GM12878 (cell line): ENCODE results near the gene NPEPPS.
"Not testable (repeated sequence)": the region's sequence is repeated elsewhere in the genome, so short reads cannot be mapped to it uniquely, and the experiment has no call there.

Source experiments
- MYC ChIP-seq: IDR thresholded peaks from 2 replicates; pipeline ENCODE4 v1.6.1; 2011; ENCODE audit warnings: mild to moderate bottlenecking, low read length, moderate library complexity, inconsistent platforms; ENCODE audit not compliant: insufficient read depth, insufficient replicate concordance, insufficient read length, severe bottlenecking
- POLR2A ChIP-seq: IDR thresholded peaks from 2 replicates; pipeline ENCODE4 v1.6.1; 2011; ENCODE audit warnings: low read depth, mild to moderate bottlenecking, low read length
- RB1 ChIP-seq: fragments of 450-650 bp; formaldehyde crosslinking; IDR thresholded peaks from 2 replicates; pipeline ENCODE4 v1.6.1; 2017; ENCODE audit warnings: mild to moderate bottlenecking, borderline replicate concordance
- SIN3A ChIP-seq: IDR thresholded peaks from 2 replicates; pipeline ENCODE4 v1.6.1; 2012; ENCODE audit warnings: low read depth, low read length, improper control_type of control experiment
- SREBF1 ChIP-seq: IDR thresholded peaks from 2 replicates; pipeline ENCODE4 v1.6.1; 2012; ENCODE audit warnings: mild to moderate bottlenecking, low read length
- TARDBP ChIP-seq: IDR thresholded peaks from 2 replicates; pipeline ENCODE4 v1.6.1; 2016; ENCODE audit warnings: borderline replicate concordance
- YY1 ChIP-seq: IDR thresholded peaks from 2 replicates; pipeline ENCODE4 v1.6.1; 2011; ENCODE audit warnings: low read depth, mild to moderate bottlenecking, low read length
- TF ChIP-seq, protein P1 (sequence below): fragments of 450-650 bp; IDR thresholded peaks from 2 replicates; pipeline ENCODE4 v1.6.1; 2017; ENCODE audit warnings: mild to moderate bottlenecking, low read depth, inconsistent platforms; ENCODE audit not compliant: poor library complexity, severe bottlenecking
- TF ChIP-seq, protein P2 (sequence below), 3 experiments: IDR thresholded peaks in 2 of 3; conservative IDR thresholded peaks in 1 of 3; 2 replicates each; pipeline ENCODE4 v1.5.1; 2011; ENCODE audit warnings: low read depth in 3 of 3, low read length in 3 of 3, mild to moderate bottlenecking in 3 of 3, control low read depth in 2 of 3, moderate library complexity in 2 of 3, inconsistent platforms in 1 of 3, mixed read lengths in 1 of 3; ENCODE audit not compliant: control insufficient read depth in 2 of 3, insufficient read depth in 1 of 3; ENCODE audit errors: extremely low read depth in 1 of 3
- TF ChIP-seq, protein P3 (sequence below): fragments of 450-650 bp; IDR thresholded peaks from 2 replicates; pipeline ENCODE4 v1.6.1; 2016; ENCODE audit warnings: mild to moderate bottlenecking
- TF ChIP-seq, protein P4 (sequence below): IDR thresholded peaks from 2 replicates; pipeline ENCODE4 v1.6.1; 2011; ENCODE audit warnings: borderline replicate concordance, low read depth, mild to moderate bottlenecking, moderate library complexity, mixed read lengths, low read length; ENCODE audit not compliant: insufficient read depth; ENCODE audit errors: extremely low read length

DNA sequence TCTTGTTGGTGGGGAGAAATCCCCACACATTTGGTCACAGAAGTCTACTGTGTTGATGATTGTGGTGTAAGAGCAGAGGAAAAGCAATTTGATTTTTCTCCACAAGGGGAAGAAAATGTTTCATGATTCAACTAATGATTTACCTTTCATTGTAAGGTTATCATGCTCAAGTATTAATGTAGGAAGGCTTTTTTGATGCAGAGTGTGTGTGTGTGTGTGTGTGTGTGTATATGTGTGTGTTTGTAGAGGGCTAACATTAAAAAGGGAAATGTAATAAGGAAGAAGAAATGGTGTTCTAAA, 31.4 kb downstream of the NPEPPS start:
- TF ChIP-seq YY1, SIN3A, MYC, RB1, POLR2A, SREBF1, TARDBP: not testable (repeated sequence)
- TF ChIP-seq, protein P1, sequence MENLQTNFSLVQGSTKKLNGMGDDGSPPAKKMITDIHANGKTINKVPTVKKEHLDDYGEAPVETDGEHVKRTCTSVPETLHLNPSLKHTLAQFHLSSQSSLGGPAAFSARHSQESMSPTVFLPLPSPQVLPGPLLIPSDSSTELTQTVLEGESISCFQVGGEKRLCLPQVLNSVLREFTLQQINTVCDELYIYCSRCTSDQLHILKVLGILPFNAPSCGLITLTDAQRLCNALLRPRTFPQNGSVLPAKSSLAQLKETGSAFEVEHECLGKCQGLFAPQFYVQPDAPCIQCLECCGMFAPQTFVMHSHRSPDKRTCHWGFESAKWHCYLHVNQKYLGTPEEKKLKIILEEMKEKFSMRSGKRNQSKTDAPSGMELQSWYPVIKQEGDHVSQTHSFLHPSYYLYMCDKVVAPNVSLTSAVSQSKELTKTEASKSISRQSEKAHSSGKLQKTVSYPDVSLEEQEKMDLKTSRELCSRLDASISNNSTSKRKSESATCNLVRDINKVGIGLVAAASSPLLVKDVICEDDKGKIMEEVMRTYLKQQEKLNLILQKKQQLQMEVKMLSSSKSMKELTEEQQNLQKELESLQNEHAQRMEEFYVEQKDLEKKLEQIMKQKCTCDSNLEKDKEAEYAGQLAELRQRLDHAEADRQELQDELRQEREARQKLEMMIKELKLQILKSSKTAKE: not testable (repeated sequence)
- TF ChIP-seq, protein P2, sequence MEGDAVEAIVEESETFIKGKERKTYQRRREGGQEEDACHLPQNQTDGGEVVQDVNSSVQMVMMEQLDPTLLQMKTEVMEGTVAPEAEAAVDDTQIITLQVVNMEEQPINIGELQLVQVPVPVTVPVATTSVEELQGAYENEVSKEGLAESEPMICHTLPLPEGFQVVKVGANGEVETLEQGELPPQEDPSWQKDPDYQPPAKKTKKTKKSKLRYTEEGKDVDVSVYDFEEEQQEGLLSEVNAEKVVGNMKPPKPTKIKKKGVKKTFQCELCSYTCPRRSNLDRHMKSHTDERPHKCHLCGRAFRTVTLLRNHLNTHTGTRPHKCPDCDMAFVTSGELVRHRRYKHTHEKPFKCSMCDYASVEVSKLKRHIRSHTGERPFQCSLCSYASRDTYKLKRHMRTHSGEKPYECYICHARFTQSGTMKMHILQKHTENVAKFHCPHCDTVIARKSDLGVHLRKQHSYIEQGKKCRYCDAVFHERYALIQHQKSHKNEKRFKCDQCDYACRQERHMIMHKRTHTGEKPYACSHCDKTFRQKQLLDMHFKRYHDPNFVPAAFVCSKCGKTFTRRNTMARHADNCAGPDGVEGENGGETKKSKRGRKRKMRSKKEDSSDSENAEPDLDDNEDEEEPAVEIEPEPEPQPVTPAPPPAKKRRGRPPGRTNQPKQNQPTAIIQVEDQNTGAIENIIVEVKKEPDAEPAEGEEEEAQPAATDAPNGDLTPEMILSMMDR (IDR thresholded peaks at IDR 0.05 in 2 of 3, conservative IDR thresholded peaks at IDR 0.05 in 1 of 3; ENCODE audit: control insufficient read depth in 2 of 3, extremely low read depth in 1 of 3, insufficient read depth in 1 of 3, low read depth in 3 of 3, low read length in 3 of 3): not testable (repeated sequence)
- TF ChIP-seq, protein P3, sequence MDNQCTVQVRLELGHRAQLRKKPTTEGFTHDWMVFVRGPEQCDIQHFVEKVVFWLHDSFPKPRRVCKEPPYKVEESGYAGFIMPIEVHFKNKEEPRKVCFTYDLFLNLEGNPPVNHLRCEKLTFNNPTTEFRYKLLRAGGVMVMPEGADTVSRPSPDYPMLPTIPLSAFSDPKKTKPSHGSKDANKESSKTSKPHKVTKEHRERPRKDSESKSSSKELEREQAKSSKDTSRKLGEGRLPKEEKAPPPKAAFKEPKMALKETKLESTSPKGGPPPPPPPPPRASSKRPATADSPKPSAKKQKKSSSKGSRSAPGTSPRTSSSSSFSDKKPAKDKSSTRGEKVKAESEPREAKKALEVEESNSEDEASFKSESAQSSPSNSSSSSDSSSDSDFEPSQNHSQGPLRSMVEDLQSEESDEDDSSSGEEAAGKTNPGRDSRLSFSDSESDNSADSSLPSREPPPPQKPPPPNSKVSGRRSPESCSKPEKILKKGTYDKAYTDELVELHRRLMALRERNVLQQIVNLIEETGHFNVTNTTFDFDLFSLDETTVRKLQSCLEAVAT: not testable (repeated sequence)
- TF ChIP-seq, protein P4, sequence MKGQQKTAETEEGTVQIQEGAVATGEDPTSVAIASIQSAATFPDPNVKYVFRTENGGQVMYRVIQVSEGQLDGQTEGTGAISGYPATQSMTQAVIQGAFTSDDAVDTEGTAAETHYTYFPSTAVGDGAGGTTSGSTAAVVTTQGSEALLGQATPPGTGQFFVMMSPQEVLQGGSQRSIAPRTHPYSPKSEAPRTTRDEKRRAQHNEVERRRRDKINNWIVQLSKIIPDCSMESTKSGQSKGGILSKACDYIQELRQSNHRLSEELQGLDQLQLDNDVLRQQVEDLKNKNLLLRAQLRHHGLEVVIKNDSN: not testable (repeated sequence)
